Omental fat pad (tissue), 4 donors: ENCODE results near the gene PRMT9. TPM values are rescaled to one million over a fixed set of nuclear protein-coding genes. Genes with fewer than 3 reads are reported as not detected.

Experiments used
- ATAC-seq: fragments of 150-250 bp; one replicate; pipeline ENCODE4 v1.9.1; 2016; ENCODE audit warnings: mild to moderate bottlenecking, moderate library complexity; ENCODE audit not compliant: low FRiP score
- DNase-seq: peaks from one replicate; pipeline ENCODE4 v3.0.0-alpha.2; 2019; ENCODE audit warnings: low spot score
- CTCF ChIP-seq, 3 donors: fragments of 450-650 bp; IDR thresholded peaks; one replicate each; pipeline ENCODE4 v1.5.1; 2016 to 2017; ENCODE audit warnings: antibody characterized with exemption in 3 of 3, mild to moderate bottlenecking in 3 of 3, moderate library complexity in 2 of 3
- total RNA-seq, 4 donors: library from RNA; depleted of rRNA; stranded (reverse); fragments of >200 nt; gene quantifications; one replicate each; pipeline ENCODE4 v1.1.0, GENCODE V29; 2016

Gene PRMT9
- total RNA-seq, 4 donors from 2014 or later = 5.5 to 40.0 (median 7.3) TPM

- no peak for ATAC-seq
- TF ChIP-seq CTCF (IDR thresholded peaks at IDR 0.05) = no peak
Measured at GRCh38 chr4:147638365-147638764, 45.6 kb downstream of the PRMT9 start.

GRCh38 chr4:147635348-147635747 lies 48.6 kb downstream of the PRMT9 start:
- DNase-seq (no peak), ATAC-seq (no peak)
- TF ChIP-seq CTCF (IDR thresholded peaks at IDR 0.05) = no peak

More at GRCh38 chr4:147638365-147638764, 45.6 kb downstream of the PRMT9 start:
- DNase-seq = no peak

GRCh38 chr4:147633643-147634042 lies 50.3 kb downstream of the PRMT9 start:
- ATAC-seq = no peak
- no peak for DNase-seq
- TF ChIP-seq CTCF (IDR thresholded peaks at IDR 0.05) = no peak

GRCh38 chr4:147633113-147633512 lies 50.9 kb downstream of the PRMT9 start:
- no peak for TF ChIP-seq CTCF (IDR thresholded peaks at IDR 0.05)
- DNase-seq = no peak
- no peak for ATAC-seq

GRCh38 chr4:147629783-147630730 lies 53.9 kb downstream of the PRMT9 start:
- DNase-seq (no peak), ATAC-seq (no peak)
- TF ChIP-seq CTCF (IDR thresholded peaks at IDR 0.05) = no peak

- no peak for TF ChIP-seq CTCF (IDR thresholded peaks at IDR 0.05)
- DNase-seq (no peak), ATAC-seq (no peak)
Measured at GRCh38 chr4:147628415-147628814, 55.5 kb downstream of the PRMT9 start.

GRCh38 chr4:147626903-147627302 lies 57.1 kb downstream of the PRMT9 start:
- DNase-seq (no peak), ATAC-seq (no peak)
- TF ChIP-seq CTCF (IDR thresholded peaks at IDR 0.05) = no peak
